HG03159 (cell line): ENCODE data around the gene NDUFA7.
"Not testable (repeated sequence)": the region's sequence is repeated elsewhere in the genome, so short reads cannot be mapped to it uniquely, and the experiment has no call there.

ENCODE experiments used
- ATAC-seq: cut with Tn5 transposase; IDR thresholded peaks from one replicate; pipeline ENCODE4 v1.9.1; 2021; ENCODE audit warnings: mild to moderate bottlenecking, moderate library complexity; ENCODE audit not compliant: unreplicated experiment

Gene NDUFA7

GRCh38 chr19:8269724-8270123 is 51.5 kb downstream of the NDUFA7 start:
- ATAC-seq, result no peak

- no peak for ATAC-seq
These were observed 55.3 kb downstream of the NDUFA7 start for GRCh38 chr19:8265872-8266271.

- ATAC-seq, result not testable (repeated sequence)
These were observed 56.9 kb downstream of the NDUFA7 start for GRCh38 chr19:8264248-8264647.

GRCh38 chr19:8262431-8262830 is 58.7 kb downstream of the NDUFA7 start:
- ATAC-seq, result no peak

GRCh38 chr19:8261881-8262280 is 59.3 kb downstream of the NDUFA7 start:
- ATAC-seq, result no peak

GRCh38 chr19:8261347-8261746 is 59.8 kb downstream of the NDUFA7 start:
- ATAC-seq, result no peak
